HG03460 (cell line): ENCODE results near the gene MYOT.

Experiments
- ATAC-seq: cut with Tn5 transposase; IDR thresholded peaks from one replicate; pipeline ENCODE4 v1.9.1; 2021; ENCODE audit not compliant: unreplicated experiment

Gene MYOT

GRCh38 chr5:137899493-137899892 lies 31.8 kb downstream of the MYOT start:
- no peak for ATAC-seq

- ATAC-seq: no peak
Measured at GRCh38 chr5:137901011-137901817, 33.6 kb downstream of the MYOT start.

GRCh38 chr5:137902408-137903133 lies 34.9 kb downstream of the MYOT start:
- no peak for ATAC-seq

GRCh38 chr5:137914758-137915157 lies 47.1 kb downstream of the MYOT start:
- no peak for ATAC-seq

- ATAC-seq: no peak
Measured at GRCh38 chr5:137916923-137917322, 49.3 kb downstream of the MYOT start.

GRCh38 chr5:137921931-137922330 lies 54.3 kb downstream of the MYOT start:
- ATAC-seq: no peak

GRCh38 chr5:137923856-137924255 lies 56.2 kb downstream of the MYOT start:
- ATAC-seq: no peak

GRCh38 chr5:137932800-137933199 lies 65.1 kb downstream of the MYOT start:
- ATAC-seq: no peak

- ATAC-seq: no peak
Measured at GRCh38 chr5:137933491-137933911, 65.8 kb downstream of the MYOT start.

- ATAC-seq: peak; percentile 46
Measured at GRCh38 chr5:137935190-137935589, 67.5 kb downstream of the MYOT start.

- ATAC-seq: no peak
Measured at GRCh38 chr5:137935694-137936093, 68.0 kb downstream of the MYOT start.
